Measurements from ENCODE around the gene SORBS2.

DNA sequence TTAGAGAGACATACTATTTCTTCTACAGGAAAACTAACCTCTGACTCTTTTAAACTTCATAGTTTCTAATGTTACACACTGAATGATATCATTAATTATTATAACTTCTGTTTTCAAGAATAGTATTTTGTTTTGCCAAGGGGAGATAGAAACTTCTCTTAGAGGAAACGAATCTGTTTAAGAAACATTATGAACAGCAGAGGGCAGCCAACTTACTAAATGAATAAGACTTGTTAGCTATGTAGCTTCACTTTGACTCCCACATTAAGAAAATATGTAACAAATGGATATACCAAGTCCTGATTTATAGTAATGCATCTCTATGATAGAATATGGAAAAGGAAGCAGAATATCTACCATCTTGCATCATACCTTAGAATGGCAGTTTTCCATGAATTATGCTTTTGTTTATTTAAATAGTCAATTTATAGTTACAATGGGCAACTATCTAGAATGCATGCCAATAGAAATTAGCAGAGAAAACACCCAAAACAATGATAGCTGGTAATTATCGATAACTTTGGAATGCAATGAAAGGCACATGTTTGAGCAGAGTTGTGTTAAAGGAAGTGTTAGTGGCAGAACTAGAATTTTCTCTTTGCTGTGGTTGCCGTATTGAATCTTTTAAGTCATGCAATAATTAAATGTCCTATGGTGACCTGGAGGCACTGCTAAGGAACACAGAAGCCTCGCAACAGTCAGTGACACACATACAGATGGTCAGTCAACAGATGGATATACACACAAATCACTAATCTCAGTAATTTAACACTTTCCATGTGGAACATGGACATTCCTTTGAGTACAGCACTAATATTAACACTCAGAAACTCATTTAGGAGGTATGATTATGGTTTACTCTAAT lies 171.0 kb downstream of the SORBS2 start:
- no peak for TF ChIP-seq EZH2 (IDR thresholded peaks at IDR 0.05; ENCODE audit: insufficient read depth, poor library complexity, severe bottlenecking)
- TF ChIP-seq EZH2phosphoT487 (IDR thresholded peaks at IDR 0.05; ENCODE audit: insufficient read depth, low read depth) = no peak

Measured in GM23248 (cell line).